Measurements from ENCODE around the gene BCDIN3D. TPM values are rescaled to one million over a fixed set of nuclear protein-coding genes. Genes with fewer than 3 reads are reported as not detected.

BCDIN3D gene
- total RNA-seq, 3 donors from 2014 or later = 2.2 to 6.0 (median 3.9) TPM

DNA sequence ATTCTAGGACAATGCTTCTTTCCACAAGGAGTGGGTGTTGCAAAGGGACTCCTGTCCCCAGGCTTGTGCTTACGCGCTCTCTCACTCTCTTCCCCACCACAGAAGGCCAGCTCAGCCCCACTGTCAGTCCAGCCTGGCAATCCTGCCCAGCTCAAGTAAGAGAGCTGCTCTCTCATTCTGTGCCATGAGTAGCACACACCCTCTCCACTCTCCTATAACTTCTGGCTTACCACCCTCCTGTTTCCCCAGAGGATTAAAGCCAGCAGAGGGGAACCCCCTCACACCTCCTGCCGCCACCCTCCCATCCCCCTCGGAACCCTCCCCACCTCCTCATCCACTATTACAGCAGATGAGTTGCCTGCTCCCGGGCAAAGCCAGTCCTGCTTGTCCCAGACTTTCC is 31.8 kb downstream of the BCDIN3D start:
- Histone ChIP-seq H3K4me3 (no peak overlapping the region), H3K9me3 (no peaks in the 10 kb centered on the region), H3K36me3 (no peaks in the 10 kb centered on the region), H3K4me1 (peaks cover 0 to 7% of the 10 kb centered on the region in 2 donors), H3K27me3 (no peaks in the 10 kb centered on the region), H3K27ac (no peak overlapping the region)
- intact Hi-C loops (cut with DNase I; ENCODE audit: low total_unique reads) = no loop called here
- DNase-seq (ENCODE audit: low spot score in 2 of 2) = peak in 1 of 2 donors; percentile 33
- TF ChIP-seq POLR2A (IDR thresholded peaks at IDR 0.05) = no peak
- no peak for TF ChIP-seq POLR2AphosphoS5 (IDR thresholded peaks at IDR 0.05)
- no peak for TF ChIP-seq CTCF (IDR thresholded peaks at IDR 0.05)

DNA sequence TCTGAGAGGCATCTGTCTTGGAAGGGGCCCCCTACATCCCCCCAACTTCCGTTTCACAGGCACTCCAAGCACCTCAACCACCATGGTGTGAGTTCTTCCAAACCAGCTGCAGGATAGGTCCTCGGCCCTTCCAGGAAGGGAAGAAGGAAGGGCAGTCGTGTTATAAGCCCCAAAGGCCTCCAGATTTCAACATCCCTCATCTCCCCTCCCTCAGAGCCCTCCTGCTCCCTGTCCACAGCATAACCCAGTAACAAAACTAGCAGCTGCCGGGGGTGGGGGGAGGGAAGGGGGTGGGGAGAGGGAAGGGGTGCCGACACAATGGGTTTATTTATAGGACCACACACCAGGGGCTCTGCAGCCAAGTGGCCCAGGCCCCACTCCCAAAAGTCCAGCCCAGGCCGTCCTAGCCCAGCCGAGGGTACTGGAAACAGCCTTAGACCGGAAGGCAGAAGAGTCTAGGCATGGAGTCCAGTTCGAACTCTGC is 33.0 kb downstream of the BCDIN3D start:
- TF ChIP-seq CTCF (IDR thresholded peaks at IDR 0.05) (no peak), POLR2A (IDR thresholded peaks at IDR 0.05) (no peak), POLR2AphosphoS5 (IDR thresholded peaks at IDR 0.05) (no peak)

GRCh38 chr12:49809381-49809905 is 33.5 kb downstream of the BCDIN3D start:
- no peaks in the 10 kb centered on the region for H3K36me3 ChIP-seq
- no peaks in the 10 kb centered on the region for H3K9me3 ChIP-seq
- H3K27ac ChIP-seq = peak overlapping the region; percentile 54 to 89
- no peaks in the 10 kb centered on the region for H3K27me3 ChIP-seq
- H3K4me3 ChIP-seq = peak overlapping the region in 1 of 3 donors; percentile 35
- TF ChIP-seq POLR2A (IDR thresholded peaks at IDR 0.05) (no peak), POLR2AphosphoS5 (IDR thresholded peaks at IDR 0.05) (no peak), CTCF (IDR thresholded peaks at IDR 0.05) (no peak)
- DNase-seq (ENCODE audit: low spot score in 2 of 2) = peak in 1 of 2 donors; percentile 22
- intact Hi-C loops (cut with DNase I; ENCODE audit: low total_unique reads) = no loop called here
- H3K4me1 ChIP-seq = peaks cover 0 to 7% of the 10 kb centered on the region in 2 donors

More for the DNA sequence above, 33.0 kb downstream of the BCDIN3D start:
- intact Hi-C loops (cut with DNase I; ENCODE audit: low total_unique reads) = no loop called here
- H3K9me3 ChIP-seq = no peaks in the 10 kb centered on the region
- DNase-seq (ENCODE audit: low spot score in 2 of 2) = peak in 1 of 2 donors; percentile 15
- H3K4me3 ChIP-seq = no peak overlapping the region
- peak overlapping the region; percentile 54 to 89 for H3K27ac ChIP-seq
- peaks cover 0 to 7% of the 10 kb centered on the region in 2 donors for H3K4me1 ChIP-seq
- no peaks in the 10 kb centered on the region for H3K36me3 ChIP-seq
- H3K27me3 ChIP-seq = no peaks in the 10 kb centered on the region

DNA sequence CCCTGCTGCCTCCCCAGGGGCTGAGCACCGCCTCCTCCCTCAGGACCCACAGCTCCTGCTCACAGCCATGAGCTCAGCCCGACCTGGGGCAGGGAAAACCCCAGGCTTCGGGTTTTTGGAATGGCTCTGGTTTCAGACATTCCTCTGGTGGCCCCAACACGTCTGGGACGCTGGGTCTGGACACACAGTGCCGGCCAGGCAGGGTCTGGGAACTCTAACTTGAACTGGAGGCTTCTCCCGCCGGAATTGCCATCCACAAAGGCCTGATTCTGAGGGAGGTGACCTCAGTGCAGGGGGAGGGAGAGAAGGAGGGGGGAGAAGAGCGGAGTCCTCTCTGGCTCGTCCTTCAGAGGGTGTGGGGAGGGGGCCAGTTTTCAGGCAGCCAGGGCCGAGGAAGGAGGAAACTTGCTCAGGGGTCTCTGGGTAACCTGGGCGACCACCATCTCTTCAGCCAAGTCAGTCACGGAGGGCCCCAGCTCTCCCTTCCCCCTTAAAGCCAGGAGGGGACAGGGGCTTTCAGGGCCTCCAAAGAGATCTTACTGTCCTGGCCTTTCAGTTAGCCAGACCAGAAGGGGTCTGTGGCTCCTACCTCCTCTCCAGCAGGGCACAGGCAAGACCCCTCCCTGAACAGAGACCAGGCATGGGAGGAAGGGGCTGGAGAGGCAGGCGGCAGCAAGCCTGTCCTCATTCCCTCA is 34.1 kb downstream of the BCDIN3D start:
- Histone ChIP-seq H3K27me3 (no peaks in the 10 kb centered on the region), H3K36me3 (no peaks in the 10 kb centered on the region), H3K9me3 (no peaks in the 10 kb centered on the region), H3K27ac (peak overlapping the region; percentile 54 to 89), H3K4me1 (peaks cover 0 to 7% of the 10 kb centered on the region in 2 donors), H3K4me3 (peak overlapping the region in 1 of 3 donors; percentile 35)
- intact Hi-C loops (cut with DNase I; ENCODE audit: low total_unique reads) = no loop called here
- TF ChIP-seq POLR2A (IDR thresholded peaks at IDR 0.05) (no peak), POLR2AphosphoS5 (IDR thresholded peaks at IDR 0.05) (no peak), CTCF (IDR thresholded peaks at IDR 0.05) (no peak)
- peak in 1 of 2 donors; percentile 49 for DNase-seq (ENCODE audit: low spot score in 2 of 2)

DNA sequence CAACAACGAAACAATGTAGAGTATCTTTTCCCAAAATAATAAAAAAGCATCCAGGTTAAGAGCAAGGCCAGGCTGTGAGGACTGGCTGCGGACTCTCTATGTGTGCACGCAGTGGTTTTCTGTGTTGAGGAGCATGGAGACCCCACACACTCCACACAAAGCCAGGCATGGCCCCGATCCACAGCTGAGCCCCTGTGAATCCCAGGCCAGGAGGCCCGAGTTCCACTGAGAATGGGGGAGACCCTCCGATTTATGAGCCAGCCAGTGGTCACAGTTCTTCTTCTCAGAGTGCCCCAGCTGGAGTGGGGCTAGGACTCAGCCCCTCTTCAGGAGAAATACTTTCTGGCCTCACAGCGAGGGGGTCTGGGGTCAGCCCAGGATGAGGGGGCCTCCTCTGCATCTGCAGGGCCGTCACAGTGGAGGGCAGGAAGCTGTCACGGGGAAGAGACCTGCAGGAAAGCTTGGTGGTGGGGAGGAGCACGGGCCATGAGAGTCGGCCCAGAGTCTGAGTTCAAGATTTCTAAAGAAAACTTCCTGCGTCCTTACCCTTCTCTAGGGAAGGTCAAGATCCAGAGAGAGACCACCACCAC is 34.8 kb downstream of the BCDIN3D start:
- H3K4me3 ChIP-seq = no peak overlapping the region

More for the DNA sequence above, 34.8 kb downstream of the BCDIN3D start:
- Histone ChIP-seq H3K9me3 (no peaks in the 10 kb centered on the region), H3K27ac (peak overlapping the region; percentile 54 to 89), H3K4me1 (peaks cover 0 to 7% of the 10 kb centered on the region in 2 donors), H3K36me3 (no peaks in the 10 kb centered on the region), H3K27me3 (no peaks in the 10 kb centered on the region)
- intact Hi-C loops (cut with DNase I; ENCODE audit: low total_unique reads) = no loop called here
- peak in 1 of 2 donors; percentile 31 for DNase-seq (ENCODE audit: low spot score in 2 of 2)
- TF ChIP-seq CTCF (IDR thresholded peaks at IDR 0.05) (no peak), POLR2A (IDR thresholded peaks at IDR 0.05) (no peak), POLR2AphosphoS5 (IDR thresholded peaks at IDR 0.05) (no peak)
